ENCODE measurements around the gene TBC1D22A.
A peak's percentile ranks its signal among the peaks of the same experiment; 100 is the strongest.
"Not testable (repeated sequence)": the region's sequence is repeated elsewhere in the genome, so short reads cannot be mapped to it uniquely, and the experiment has no call there.

The TBC1D22A gene

DNA sequence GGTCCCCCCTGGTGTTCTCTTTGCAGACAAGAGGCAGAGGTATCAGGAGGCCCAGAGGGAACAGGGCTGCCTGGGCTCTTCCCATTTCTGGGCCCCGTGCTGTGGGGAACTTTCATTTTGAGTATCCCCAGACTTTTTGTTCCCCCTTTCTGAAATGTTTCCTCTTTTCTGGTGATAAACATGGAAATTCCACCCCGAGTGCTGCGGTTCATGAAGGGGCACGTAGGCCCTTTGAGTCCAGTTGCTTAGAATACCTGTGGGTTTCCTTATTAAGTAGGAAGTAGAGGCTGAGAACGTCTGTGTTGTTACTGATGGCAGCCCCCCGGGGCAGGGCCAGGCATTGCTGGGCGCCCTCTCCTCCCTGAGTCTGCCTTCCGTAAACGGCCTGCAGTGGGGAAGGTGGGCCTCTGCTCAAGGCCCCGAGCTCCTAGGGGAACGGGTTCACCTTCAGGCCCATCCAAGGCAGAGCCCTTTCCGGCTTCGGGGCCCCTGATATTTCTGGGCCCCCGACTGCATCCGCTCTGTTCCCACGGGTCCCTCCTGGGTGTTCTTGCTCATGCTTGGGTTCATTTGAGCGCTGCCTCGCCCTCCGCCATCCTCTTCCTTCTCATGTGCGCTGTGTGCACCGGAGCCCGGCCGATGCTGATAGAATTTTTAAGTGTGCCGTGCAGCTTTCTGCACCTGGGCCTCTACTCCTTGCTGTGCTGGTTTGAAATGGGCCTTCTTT is 12.0 kb downstream of the TBC1D22A start:
- DNase-seq (ENCODE audit: low read depth in 3 of 3) = no peak

DNA sequence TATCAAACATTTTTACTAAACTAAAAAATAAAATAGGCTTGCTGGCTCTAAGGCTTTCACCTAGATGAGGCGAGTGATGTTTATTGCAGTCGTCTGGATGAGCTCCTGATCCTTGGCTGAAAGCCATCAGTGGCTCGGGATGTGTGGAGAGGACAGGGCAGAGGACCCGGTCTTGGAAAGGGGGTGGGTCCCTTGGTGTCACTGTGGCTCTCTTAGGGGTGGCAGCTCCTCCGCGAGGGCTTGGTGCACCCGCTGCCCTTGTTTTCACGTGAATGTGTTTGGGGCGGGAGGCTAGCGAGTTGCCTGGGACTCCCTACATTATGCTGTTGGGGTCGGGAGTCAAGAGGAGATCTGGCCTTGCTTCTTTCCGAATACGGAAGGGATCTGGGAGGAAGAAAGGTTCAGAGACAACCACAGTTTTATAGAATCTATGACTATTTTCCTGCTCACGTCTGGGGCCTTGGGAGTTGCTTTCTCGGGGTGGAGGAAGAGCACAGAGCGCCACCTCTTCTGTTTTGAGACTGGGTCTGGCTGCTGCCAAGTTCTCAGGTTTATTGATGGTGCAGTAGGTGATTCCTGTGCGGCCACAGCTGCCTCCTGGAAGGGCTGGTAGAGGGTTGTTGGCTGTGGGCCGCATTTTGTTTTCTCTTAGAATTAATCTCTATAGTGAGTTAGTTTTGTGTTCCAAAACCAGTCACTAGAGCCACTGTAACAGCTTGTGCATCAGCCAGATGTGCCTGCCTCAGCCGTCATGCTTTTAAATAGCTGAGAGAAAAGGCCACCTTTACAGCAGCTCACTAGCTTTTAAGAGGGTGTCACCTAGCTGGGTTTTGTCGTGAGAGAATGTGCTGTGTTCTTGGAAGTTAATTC is 12.8 kb downstream of the TBC1D22A start:
- DNase-seq (ENCODE audit: low read depth in 3 of 3) = no peak

- DNase-seq (ENCODE audit: low read depth in 3 of 3) = no peak
These were observed 13.7 kb downstream of the TBC1D22A start for GRCh38 chr22:46775850-46776826.

- DNase-seq (ENCODE audit: low read depth in 3 of 3) = no peak
These were observed 14.6 kb downstream of the TBC1D22A start for GRCh38 chr22:46776876-46777608.

DNA sequence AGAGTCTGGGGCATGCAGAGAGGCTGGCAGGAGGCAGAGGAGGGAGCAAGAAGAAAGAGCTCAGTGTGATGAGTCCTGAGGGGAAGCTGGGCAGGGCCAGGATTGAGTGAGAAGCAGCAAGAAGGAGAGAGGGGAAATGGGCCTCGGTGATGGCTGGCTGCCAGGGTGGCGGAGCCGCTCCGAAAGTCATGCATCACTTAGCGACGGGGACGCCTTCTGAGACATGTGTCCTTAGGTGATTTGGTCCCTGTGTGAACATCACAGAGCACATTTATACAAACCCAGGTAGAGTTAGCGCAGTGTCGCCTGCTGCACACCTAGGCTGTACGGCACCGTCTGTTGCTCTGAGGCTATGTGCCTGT is 15.1 kb downstream of the TBC1D22A start:
- DNase-seq (ENCODE audit: low read depth in 3 of 3) = no peak

GRCh38 chr22:46779023-46779422 is 16.6 kb downstream of the TBC1D22A start:
- no peak for DNase-seq (ENCODE audit: low read depth in 3 of 3)

- DNase-seq (ENCODE audit: low read depth in 3 of 3) = no peak
These were observed 17.2 kb downstream of the TBC1D22A start for GRCh38 chr22:46779651-46780050.

GRCh38 chr22:46780453-46780852 is 18.0 kb downstream of the TBC1D22A start:
- DNase-seq (ENCODE audit: low read depth in 3 of 3) = no peak

DNA sequence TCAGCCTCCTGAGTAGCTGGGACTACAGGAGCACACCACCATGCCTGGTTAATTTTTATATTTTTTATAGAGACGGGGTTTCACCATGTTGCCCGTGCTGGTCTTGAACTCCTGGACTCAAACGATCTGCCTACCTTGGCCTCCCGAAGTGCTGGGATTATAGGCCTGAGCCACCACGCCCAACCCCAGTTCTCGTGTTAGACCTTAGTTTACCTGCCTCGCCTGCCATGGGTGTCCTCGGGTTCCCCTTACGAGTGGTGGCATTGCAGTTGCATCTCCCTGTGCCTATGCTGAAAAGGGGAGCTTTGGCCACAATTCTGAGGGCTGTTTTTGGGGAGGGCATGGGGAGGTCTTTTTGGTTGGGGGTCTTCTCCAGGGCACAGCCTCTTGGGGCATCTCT is 18.8 kb downstream of the TBC1D22A start:
- DNase-seq (ENCODE audit: low read depth in 3 of 3) = no peak

- DNase-seq (ENCODE audit: low read depth in 3 of 3) = not testable (repeated sequence)
These were observed 19.8 kb downstream of the TBC1D22A start for GRCh38 chr22:46782200-46782599.

GRCh38 chr22:46783721-46784120 is 21.3 kb downstream of the TBC1D22A start:
- no peak for DNase-seq (ENCODE audit: low read depth in 3 of 3)

- DNase-seq (ENCODE audit: low read depth in 3 of 3) = no peak
These were observed 26.2 kb downstream of the TBC1D22A start for GRCh38 chr22:46788441-46789172.

GRCh38 chr22:46789992-46790391 is 27.5 kb downstream of the TBC1D22A start:
- no peak for DNase-seq (ENCODE audit: low read depth in 3 of 3)

GRCh38 chr22:46791201-46791731 is 28.8 kb downstream of the TBC1D22A start:
- peak; percentile 44 to 58 (median 50) for DNase-seq (ENCODE audit: low read depth in 3 of 3)

DNA sequence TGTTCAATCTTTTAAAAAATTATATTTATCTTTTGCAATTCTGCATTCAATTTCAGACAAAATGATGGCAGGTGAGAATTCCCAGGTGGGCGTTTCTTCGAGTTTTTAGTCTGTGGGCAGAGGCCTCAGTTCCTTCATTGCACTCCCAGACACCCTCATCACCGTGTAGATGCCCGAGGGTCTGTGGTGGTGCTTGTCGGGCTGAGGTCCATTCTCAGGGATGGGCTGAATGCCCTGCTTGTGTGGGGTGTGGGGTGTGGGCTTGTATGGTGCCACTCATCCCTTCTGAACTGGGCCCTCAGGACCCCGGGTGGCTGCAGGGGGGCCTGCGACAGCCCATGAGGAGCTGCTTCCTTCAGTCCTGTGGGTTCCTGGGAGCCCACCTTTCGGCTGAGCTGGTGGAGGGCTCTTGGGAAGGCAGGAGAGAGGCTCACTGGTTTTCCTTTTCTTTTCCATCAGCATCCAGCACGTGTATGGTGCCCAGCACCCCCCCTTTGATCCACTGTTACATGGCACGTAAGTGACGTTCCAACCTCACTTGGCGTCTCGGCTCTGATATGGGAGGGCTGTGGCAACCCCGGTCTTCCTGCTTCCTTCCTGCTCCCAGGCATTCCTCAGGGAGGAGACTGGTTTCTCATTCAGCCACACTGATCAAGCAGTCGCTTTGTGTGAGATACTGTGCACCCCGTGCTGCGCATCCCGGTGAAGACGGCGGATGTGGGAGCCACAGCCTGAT is 29.8 kb downstream of the TBC1D22A start:
- DNase-seq (ENCODE audit: low read depth in 3 of 3) = no peak

DNA sequence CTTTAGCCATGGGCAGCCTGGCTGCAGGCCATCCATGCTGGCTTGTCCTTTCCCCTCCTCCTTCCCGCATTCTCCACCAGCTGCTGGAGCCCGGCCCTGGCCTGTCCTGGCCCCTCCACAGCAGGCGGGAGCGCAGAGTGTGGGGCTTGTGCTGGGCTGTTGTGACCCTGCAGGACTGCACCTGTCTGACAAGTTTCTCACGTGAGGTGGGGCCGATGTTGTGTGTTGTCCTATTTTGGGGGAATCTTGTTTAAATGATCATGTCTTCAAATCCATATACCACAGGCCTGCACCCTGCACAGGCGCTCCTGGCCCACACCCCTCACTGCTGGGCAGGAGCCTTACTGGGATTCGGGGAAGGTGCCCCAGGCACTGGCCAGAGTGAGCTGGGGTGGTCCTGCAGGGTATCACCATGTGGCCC is 30.4 kb downstream of the TBC1D22A start:
- DNase-seq (ENCODE audit: low read depth in 3 of 3) = no peak

GRCh38 chr22:46793497-46793896 is 31.0 kb downstream of the TBC1D22A start:
- no peak for DNase-seq (ENCODE audit: low read depth in 3 of 3)

GRCh38 chr22:46794067-46794466 is 31.6 kb downstream of the TBC1D22A start:
- DNase-seq (ENCODE audit: low read depth in 3 of 3) = no peak

DNA sequence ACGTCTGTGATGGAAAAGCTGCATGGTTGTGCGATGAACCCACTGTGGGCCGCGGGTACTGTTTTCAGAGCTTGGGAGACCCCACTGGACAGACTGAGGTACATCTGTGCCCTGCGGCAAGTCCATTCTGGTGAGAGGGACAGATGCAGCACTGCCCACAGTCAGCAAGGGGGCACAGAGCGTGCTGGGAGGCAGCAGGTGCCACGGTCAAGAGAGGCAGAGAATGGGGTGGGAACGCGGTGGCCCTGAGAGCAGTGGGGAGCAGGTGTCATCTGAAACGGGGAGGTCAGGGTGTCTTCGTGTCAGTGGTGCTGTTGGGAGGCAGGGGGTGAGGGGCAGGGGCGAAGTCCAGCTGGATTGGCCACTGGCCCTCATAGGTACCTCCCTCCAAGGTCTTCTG is 32.0 kb downstream of the TBC1D22A start:
- no peak for DNase-seq (ENCODE audit: low read depth in 3 of 3)

GRCh38 chr22:46795140-46795539 is 32.7 kb downstream of the TBC1D22A start:
- no peak for DNase-seq (ENCODE audit: low read depth in 3 of 3)

All from stimulated activated CD4-positive, alpha-beta T cell treated with anti-CD3 and anti-CD28 coated beads, TNF-alpha, amount 100 ng/mL, for 48 hours (primary cell).